Hematopoietic multipotent progenitor cell (in vitro differentiated cells): ENCODE results near the gene SFXN4. TPM values are rescaled to one million over a fixed set of nuclear protein-coding genes. Genes with fewer than 3 reads are reported as not detected.

Source experiments
- DNase-seq, 3 donors: peaks; one replicate each; pipeline ENCODE4 v3.0.0-alpha.2; 2011 to 2015; ENCODE audit warnings: low read depth in 2 of 3, low spot score in 2 of 3
- total RNA-seq: library from RNA; depleted of rRNA; stranded (reverse); fragments of >200 nt; gene quantifications from one replicate; pipeline ENCODE4 v1.2.3, GENCODE V29; 2012

SFXN4 gene, protein sequence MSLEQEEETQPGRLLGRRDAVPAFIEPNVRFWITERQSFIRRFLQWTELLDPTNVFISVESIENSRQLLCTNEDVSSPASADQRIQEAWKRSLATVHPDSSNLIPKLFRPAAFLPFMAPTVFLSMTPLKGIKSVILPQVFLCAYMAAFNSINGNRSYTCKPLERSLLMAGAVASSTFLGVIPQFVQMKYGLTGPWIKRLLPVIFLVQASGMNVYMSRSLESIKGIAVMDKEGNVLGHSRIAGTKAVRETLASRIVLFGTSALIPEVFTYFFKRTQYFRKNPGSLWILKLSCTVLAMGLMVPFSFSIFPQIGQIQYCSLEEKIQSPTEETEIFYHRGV
- 16.2 TPM for total RNA-seq

DNA sequence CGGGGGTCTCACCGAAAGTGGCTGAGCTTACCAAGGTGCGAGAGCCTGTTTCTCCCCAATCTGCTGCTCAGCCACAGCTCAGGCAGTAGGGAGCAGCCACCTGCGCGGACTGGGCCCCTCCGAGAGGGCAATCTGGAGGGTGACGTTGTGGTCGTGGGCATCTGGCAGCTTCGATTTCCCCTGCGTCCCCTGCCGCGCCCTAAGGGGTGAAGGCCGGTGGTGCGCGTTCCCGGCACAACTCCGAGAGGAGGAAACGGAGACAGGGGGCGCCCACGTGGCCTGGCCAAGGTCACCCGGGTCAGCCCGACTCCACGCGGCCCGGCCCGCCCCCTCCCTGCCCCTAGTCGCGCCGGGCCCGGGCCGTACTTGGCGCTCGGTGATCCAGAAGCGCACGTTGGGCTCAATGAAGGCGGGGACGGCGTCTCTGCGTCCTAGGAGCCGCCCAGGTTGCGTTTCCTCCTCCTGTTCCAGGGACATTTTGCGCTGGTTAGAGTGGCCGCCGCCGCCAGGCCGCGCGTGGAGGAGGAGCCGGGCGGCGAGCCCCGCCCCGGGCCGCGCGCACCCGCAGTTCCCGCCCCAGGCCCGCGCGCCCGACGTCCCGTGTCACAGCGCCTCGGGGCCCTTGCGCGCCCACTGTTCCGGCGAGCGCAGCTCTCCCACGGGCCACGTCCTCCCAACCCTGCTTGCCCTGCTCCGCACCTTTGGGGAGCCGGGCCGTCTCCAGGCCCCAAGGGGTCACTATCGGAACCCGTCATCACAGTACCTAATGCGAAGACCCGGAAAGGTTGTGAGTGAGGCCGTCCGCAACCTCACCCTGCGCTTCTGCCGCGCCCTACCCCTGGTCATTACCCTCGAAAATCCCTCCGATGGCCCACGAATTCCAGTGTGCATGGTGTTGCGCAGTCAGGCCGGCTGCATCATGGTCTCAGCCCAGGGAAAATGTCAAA, at the start of gene SFXN4:
Gene SFXN4 (minus strand): TSS at position 544 of the 947 bp plus-strand sequence. CDS start 67 bp downstream, at position 477.
- peak; percentile 63 to 72 (median 70) for DNase-seq

DNA sequence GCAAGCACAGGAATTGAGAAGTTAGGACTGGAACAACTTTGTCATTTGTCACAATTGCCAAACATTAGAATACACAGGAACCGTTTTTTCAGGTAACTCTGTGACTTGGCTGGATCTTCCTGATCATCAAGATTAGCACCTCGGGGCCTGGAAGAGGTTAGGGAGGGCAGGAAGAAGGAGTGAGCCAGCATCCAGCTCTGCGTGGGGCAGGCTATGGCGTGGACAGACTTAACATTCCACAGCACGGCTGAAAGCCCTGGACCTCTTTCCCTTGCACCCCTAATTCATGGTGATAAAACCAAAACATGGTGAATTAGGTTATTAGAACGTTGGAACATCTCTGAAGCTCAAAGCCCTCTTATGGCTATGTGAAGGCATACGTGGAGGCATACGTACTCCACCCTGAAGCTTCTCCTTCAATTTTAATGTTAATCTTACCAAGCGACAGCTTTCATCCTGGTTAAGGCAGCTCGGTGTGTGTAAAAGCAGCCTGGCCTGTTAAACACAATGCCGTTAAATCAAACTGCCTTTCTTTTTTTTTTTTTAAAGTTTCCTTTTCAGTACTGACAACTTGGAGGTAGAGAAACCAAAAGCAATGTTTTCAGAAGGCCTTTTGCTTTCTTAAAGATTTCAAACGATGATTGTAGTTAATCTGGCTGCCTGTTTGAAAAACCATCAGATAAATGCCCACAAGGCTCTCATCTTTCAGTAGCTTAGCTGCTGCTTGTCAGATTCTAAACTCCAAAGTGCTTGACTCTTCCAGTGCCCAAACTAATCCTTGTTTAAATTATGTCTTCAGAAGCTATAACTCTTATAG, 46.3 kb upstream of the SFXN4 start:
- DNase-seq, result peak in 1 of 3 donors; percentile 66

DNA sequence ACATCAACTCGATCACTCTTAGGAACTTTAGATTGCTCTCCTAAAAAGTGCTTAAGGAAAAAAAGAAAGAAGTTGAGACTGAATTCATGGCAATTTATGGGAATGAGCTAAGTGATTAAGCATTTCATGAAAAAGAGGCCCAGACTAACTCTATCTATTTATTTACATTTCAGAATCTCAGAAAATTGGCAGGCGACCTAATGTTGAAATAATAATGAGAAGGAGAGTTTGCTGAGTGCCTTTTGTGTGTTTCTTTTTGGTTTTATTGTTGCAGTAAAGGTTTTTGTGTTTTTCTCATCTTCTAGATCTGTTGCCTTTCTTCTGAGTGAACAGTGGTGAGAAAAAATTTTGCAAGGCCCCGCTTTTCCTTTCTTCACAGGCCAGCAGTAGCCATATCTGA, 45.7 kb upstream of the SFXN4 start:
- DNase-seq, result no peak

- no peak for DNase-seq
These were observed 45.1 kb upstream of the SFXN4 start for GRCh38 chr10:119210633-119211032.

DNA sequence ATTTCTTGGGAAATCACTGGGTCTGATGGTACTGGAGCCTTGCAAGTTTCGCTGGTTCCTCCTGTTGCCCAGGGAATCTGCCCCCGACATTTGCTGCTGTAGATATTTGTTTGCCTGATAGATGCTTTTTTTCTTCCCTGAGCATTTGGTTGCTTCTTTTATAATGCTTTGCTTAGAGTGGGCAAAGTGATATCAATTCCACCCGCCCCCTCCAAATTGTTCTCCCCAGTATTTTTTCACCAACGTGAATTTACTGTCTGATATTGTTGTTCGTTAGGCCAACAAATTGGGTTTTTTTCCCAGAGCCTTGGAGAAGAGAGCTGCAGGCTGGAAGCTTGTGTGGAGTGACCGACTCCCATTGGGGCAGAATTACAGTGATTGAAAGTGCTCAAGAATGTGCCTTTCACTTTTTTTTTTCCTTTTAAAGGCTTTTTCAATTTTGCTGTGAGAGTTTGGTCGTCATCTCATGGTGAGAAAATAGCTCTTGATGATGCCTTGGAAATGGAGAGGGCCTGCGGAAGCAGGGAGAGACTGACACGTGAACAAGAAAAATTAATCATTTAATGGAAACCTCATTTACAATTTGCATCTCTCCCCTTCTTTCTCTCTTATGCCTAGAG, 44.3 kb upstream of the SFXN4 start:
- DNase-seq, result no peak

GRCh38 chr10:119209035-119209735, 43.7 kb upstream of the SFXN4 start:
- DNase-seq, result peak; percentile 31 to 45 (median 35)

DNA sequence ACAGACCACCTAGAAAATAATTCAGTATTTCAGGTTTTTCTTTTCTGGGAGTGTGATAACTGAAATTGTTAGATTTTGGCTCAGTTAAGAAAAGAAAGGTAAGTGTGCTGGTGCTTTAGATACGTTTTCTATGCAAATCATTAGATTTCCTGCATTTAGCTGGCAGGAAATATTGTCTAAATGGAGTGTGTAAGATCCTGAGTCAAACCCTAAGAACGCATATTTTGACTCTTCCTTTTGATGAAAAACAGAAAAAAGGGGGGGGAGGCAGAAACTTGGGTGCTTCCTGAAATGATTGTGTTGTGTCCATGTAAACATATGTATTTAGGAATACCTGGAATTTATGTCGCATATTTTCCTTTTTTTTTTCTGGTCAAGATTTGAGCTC, 43.0 kb upstream of the SFXN4 start:
- no peak for DNase-seq

- DNase-seq, result peak in 1 of 3 donors; percentile 35
These were observed 42.4 kb upstream of the SFXN4 start for GRCh38 chr10:119207713-119208552.

DNA sequence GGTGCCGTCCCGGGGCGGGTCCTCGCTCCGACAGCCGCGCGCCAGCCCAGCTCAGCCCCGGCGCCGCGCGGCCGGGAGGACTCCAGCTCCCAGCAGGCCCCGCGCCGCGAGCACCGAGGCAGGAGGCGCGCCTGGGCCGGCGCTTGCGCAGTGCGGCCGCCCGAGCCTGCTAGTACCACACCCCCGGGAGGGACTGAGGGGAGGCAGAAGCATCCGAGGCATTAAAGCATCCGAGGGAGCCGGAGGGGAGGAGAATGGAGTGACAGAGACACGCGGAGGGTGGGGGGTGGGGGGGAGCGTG, 41.8 kb upstream of the SFXN4 start, which contains the start of gene GRK5:
Gene GRK5 (plus strand): TSS at position 206 of the 301 bp plus-strand sequence. CDS start 347 bp downstream, outside the sequence.
- peak; percentile 92 to 97 (median 94) for DNase-seq

DNA sequence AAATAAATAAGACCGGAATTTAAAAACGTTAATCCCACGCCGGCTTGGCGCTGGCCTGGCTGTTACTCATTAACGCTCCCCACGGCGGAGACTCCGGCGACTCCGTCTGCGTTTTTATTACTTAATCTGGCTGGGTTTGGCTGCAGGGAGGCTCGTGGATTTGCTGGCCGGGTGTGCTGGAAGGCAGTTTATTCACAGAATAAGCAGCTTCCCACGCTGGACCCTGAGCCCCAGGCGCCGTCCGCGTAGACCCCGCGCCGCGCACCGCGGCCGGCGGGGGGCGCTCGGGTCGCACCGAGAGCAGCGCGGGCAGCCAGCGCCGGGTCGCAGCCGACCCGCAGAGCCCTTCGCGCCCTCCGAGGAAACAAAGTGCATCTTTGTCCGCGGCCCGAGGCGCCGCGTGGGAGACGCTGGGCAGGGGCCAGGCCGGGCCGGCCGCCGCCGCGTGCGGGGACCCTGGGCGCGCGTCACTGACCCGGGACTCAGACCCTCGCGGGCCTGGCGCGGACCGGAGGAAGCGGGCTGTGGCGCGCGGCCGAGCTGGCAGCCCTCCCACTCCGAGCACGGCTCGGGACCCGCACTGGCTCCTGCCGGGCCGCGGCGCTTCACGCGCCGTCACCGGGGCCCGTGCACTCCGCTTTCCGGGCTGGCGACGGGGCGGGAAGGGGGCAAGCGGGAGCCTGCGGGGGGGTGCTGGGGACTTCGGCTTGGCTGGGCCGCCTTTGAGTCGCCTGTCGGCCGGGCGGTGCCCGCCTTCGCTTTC, 41.3 kb upstream of the SFXN4 start:
- DNase-seq, result peak; percentile 58 to 79 (median 74)

GRCh38 chr10:119205894-119206602, 40.5 kb upstream of the SFXN4 start:
- DNase-seq, result peak in 1 of 3 donors; percentile 40

DNA sequence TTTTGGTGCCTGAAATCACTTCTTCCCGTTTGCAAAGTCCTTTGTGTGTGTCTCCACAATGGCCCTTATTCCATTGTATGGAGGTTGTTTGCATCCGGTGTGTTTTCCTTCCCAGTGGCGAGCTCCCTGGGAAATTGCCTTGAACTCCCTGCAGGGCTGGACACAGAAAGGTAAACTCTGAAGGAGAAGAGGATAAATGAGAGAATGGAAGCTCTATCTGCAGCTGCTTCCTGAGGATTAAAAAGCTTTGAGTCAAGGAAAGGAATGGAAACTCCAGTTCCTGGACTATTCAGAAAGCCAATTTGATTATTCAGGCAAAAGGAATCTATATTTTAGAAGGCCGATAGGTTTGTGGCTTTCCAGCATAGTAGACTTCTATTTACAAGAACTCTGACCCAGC, 37.5 kb upstream of the SFXN4 start:
- DNase-seq, result no peak

GRCh38 chr10:119201233-119201632, 35.7 kb upstream of the SFXN4 start:
- no peak for DNase-seq

DNA sequence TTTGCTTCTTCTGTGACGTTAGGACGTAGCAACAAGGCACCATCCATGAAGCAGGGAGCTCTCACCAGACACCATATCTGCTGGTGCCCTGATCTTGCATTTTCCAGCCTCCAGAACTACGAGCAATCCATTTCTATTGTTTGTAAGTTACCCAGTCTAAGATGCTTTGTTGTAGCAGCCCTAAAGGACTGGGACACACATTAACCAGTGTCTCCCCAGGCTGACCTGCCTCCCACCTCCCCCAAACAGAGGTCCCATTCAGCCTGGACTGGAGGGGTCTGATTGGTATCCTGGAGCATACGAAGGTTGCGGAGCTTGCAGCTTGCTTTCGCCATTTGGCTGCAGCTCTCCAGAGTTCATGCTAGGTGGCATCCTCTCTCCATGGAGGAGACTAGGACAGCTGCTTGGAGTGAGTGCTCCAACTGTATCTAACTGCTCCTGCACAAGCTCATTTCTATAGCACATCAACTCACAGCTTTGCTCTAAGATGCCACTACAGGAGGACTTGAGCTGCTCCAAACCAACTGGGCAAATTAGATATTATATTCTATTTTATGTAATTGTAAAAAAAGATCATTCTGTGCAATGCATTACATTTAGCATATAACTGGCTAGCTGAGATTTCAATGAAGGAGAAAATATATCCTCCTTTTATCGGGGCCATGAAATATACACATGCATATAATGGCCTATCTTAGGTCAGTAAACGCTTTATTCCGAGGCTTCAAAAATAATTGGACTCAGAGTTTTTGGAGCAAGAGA, 33.9 kb upstream of the SFXN4 start:
- DNase-seq, result peak in 2 of 3 donors; percentile 72 to 83

DNA sequence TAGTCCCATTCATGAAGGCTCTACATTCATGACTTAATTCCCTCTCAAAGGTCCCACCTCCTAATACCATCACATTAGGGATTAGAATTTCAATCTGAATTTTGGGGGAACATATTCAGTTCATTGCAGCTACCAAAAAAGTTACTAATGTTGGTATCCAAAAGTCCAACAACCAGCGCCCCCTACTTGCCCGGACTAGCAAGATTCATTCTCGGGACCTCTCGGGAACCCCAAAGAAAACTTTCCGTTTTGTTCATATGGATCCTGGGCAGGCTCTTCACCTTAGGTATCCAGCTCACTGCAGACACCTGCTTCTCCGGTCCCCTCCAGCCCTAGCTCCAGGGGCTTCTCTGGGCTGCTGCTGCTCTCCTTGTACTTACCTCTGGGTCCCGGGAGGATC, 32.9 kb upstream of the SFXN4 start:
- DNase-seq, result peak in 2 of 3 donors; percentile 41 to 52

GRCh38 chr10:119197921-119198320, 32.4 kb upstream of the SFXN4 start:
- no peak for DNase-seq

GRCh38 chr10:119191881-119192280, 26.4 kb upstream of the SFXN4 start:
- DNase-seq, result no peak
